ENCODE measurements around the gene PACSIN3. TPM values are rescaled to one million over a fixed set of nuclear protein-coding genes. Genes with fewer than 3 reads are reported as not detected.

The PACSIN3 gene
- total and polyA plus RNA-seq, 7 donors: 1.2 to 78.3 (median 56.0) TPM

GRCh38 chr11:47161134-47161854, 24.9 kb downstream of the PACSIN3 start:
- 50 to 61% methylated on average over 14 of the region's 14 CpGs for WGBS, 2 donors
- Histone ChIP-seq H3K27ac (peak overlapping the region in 2 of 4 donors; percentile 26 to 30), H3K4me3 (no peak overlapping the region), H3K27me3 (no peaks in the 10 kb centered on the region), H3K9me3 (no peaks in the 10 kb centered on the region), H3K4me1 (peaks cover 0 to 16% (median 8%) of the 10 kb centered on the region in 4 donors), H3K36me3 (peaks cover 20 to 56% (median 27%) of the 10 kb centered on the region in 4 donors)
- TF ChIP-seq POLR2A (IDR thresholded peaks at IDR 0.05) (no peak), CTCF (IDR thresholded peaks at IDR 0.05) (peak; percentile 26 to 54 (median 49)), EP300 (IDR thresholded peaks at IDR 0.05) (no peak), POLR2AphosphoS5 (IDR thresholded peaks at IDR 0.05) (peak in 2 of 4 donors; percentile 25 to 28)
- intact Hi-C loops (cut with DNase I): no loop called here
- DNase-seq: peak; percentile 81

- TF ChIP-seq POLR2AphosphoS5 (IDR thresholded peaks at IDR 0.05): no peak
- TF ChIP-seq EP300 (IDR thresholded peaks at IDR 0.05): no peak
- no peak for TF ChIP-seq CTCF (IDR thresholded peaks at IDR 0.05)
- no peak for TF ChIP-seq POLR2A (IDR thresholded peaks at IDR 0.05)
- Histone ChIP-seq H3K36me3 (peaks cover 14 to 54% (median 21%) of the 10 kb centered on the region in 4 donors), H3K9me3 (no peaks in the 10 kb centered on the region), H3K27me3 (no peaks in the 10 kb centered on the region), H3K4me1 (peaks cover 0 to 16% (median 8%) of the 10 kb centered on the region in 4 donors), H3K4me3 (no peak overlapping the region), H3K27ac (peak overlapping the region in 1 of 4 donors; percentile 26)
- WGBS, 2 donors: 90 to 92% methylated on average over 5 of the region's 5 CpGs
- intact Hi-C loops (cut with DNase I): no loop called here
- DNase-seq: no peak
Observed at GRCh38 chr11:47160753-47161133, 25.5 kb downstream of the PACSIN3 start.

GRCh38 chr11:47158242-47158641, 28.0 kb downstream of the PACSIN3 start:
- WGBS, 2 donors: 74 to 78% methylated on average over 5 of the region's 5 CpGs
- TF ChIP-seq EP300 (IDR thresholded peaks at IDR 0.05): no peak
- TF ChIP-seq POLR2A (IDR thresholded peaks at IDR 0.05): no peak
- no peak for DNase-seq
- Histone ChIP-seq H3K36me3 (peaks cover 0 to 33% (median 1%) of the 10 kb centered on the region in 4 donors), H3K27ac (no peak overlapping the region), H3K4me1 (peaks cover 0 to 18% (median 10%) of the 10 kb centered on the region in 4 donors), H3K4me3 (no peak overlapping the region), H3K9me3 (no peaks in the 10 kb centered on the region), H3K27me3 (no peaks in the 10 kb centered on the region)
- intact Hi-C loops (cut with DNase I): no loop called here

- peaks cover 0 to 33% (median 1%) of the 10 kb centered on the region in 4 donors for H3K36me3 ChIP-seq
- no peak overlapping the region for H3K4me3 ChIP-seq
- peaks cover 0 to 23% (median 13%) of the 10 kb centered on the region in 4 donors for H3K4me1 ChIP-seq
- TF ChIP-seq CTCF (IDR thresholded peaks at IDR 0.05): no peak
- no peak for TF ChIP-seq POLR2AphosphoS5 (IDR thresholded peaks at IDR 0.05)
- TF ChIP-seq POLR2A (IDR thresholded peaks at IDR 0.05): no peak
- TF ChIP-seq EP300 (IDR thresholded peaks at IDR 0.05): no peak
- H3K9me3 ChIP-seq: no peaks in the 10 kb centered on the region
- no peak for DNase-seq
- intact Hi-C loops (cut with DNase I): no loop called here
- WGBS, 2 donors: 90 to 91% methylated on average over 8 of the region's 8 CpGs
- no peaks in the 10 kb centered on the region for H3K27me3 ChIP-seq
- no peak overlapping the region for H3K27ac ChIP-seq
Observed at GRCh38 chr11:47157805-47158204, 28.4 kb downstream of the PACSIN3 start.

GRCh38 chr11:47156951-47157350, 29.3 kb downstream of the PACSIN3 start:
- intact Hi-C loops (cut with DNase I): no loop called here
- Histone ChIP-seq H3K9me3 (no peaks in the 10 kb centered on the region), H3K36me3 (peaks cover 0 to 27% (median 1%) of the 10 kb centered on the region in 4 donors)

More at GRCh38 chr11:47156951-47157350, 29.3 kb downstream of the PACSIN3 start:
- TF ChIP-seq CTCF (IDR thresholded peaks at IDR 0.05) (no peak), POLR2AphosphoS5 (IDR thresholded peaks at IDR 0.05) (no peak), POLR2A (IDR thresholded peaks at IDR 0.05) (no peak), EP300 (IDR thresholded peaks at IDR 0.05) (no peak)
- Histone ChIP-seq H3K4me1 (peaks cover 0 to 21% (median 16%) of the 10 kb centered on the region in 4 donors), H3K27me3 (no peaks in the 10 kb centered on the region), H3K27ac (no peak overlapping the region), H3K4me3 (no peak overlapping the region)
- no peak for DNase-seq
- 90 to 92% methylated on average over 20 of the region's 20 CpGs for WGBS, 2 donors

Measured in sigmoid colon (tissue), 7 donors.